ENCODE results near the gene CHSY1.

DNA sequence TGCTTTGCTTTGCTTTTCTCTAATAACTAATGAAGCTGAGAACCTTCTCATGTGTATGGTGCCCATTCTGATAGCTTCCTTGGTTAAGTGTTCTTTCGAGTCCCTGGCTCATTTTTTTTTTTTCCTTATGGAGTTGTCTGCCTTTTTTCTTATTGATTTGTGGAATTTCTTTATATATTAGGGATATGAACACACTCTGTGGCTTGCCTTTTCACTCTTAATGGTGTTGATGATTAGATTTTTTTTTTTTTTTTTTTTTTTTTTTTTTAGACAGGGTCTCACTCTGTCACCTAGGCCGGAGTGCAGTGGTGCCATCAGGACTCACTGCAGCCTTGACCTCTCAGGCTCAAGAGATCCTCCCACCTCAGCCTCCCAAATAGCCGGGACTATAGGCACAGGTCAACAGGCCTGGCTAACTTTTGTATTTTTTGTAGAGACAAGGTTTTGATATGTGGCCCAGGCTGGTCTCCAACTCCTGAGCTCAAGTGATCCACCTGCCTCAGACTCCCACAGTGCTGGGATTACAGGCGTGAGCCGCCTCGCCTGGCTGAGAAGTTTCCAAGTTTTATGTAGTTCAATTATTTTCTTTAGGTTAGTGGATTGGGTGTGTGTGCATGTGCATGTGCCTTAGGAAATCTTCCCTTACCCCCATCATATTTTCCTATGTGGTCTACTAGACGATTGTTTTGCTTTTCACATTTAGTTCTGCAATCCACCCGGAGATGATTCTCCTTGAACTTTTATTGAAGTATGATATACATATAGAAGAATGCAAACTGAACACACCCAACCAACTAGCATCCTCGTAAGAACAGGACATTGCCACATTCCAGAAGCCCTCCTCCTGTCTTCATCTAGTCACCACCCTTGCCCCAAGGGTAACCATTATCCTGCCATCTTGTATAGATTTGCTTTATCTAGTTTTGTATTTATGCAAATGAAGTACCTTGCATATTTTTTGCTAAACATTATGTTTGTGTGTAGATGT, 44.9 kb upstream of the CHSY1 start:
- no peak for TF ChIP-seq CTCF (conservative IDR thresholded peaks at IDR 0.05; ENCODE audit: low read depth, low read length)
- TF ChIP-seq CEBPB (IDR thresholded peaks at IDR 0.05; ENCODE audit: low read depth, low read length) = 0 out of 2 replicates have a peak, but pooled peaks have one; percentile 5
- TF ChIP-seq POLR2A (IDR thresholded peaks at IDR 0.05; ENCODE audit: low read depth, low read length) = no peak
- TF ChIP-seq RAD21 (IDR thresholded peaks at IDR 0.05; ENCODE audit: low read length) = no peak
- TF ChIP-seq MAZ (IDR thresholded peaks at IDR 0.05; ENCODE audit: borderline replicate concordance, low read depth, low read length) = no peak
- TF ChIP-seq, protein P1, sequence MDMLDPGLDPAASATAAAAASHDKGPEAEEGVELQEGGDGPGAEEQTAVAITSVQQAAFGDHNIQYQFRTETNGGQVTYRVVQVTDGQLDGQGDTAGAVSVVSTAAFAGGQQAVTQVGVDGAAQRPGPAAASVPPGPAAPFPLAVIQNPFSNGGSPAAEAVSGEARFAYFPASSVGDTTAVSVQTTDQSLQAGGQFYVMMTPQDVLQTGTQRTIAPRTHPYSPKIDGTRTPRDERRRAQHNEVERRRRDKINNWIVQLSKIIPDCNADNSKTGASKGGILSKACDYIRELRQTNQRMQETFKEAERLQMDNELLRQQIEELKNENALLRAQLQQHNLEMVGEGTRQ (IDR thresholded peaks at IDR 0.05; ENCODE audit: low read depth, low read length) = no peak
- no peak for TF ChIP-seq FOS (IDR thresholded peaks at IDR 0.05; ENCODE audit: low read depth, low read length)
- TF ChIP-seq, protein P2, sequence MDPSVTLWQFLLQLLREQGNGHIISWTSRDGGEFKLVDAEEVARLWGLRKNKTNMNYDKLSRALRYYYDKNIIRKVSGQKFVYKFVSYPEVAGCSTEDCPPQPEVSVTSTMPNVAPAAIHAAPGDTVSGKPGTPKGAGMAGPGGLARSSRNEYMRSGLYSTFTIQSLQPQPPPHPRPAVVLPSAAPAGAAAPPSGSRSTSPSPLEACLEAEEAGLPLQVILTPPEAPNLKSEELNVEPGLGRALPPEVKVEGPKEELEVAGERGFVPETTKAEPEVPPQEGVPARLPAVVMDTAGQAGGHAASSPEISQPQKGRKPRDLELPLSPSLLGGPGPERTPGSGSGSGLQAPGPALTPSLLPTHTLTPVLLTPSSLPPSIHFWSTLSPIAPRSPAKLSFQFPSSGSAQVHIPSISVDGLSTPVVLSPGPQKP (IDR thresholded peaks at IDR 0.05; ENCODE audit: borderline replicate concordance, low read depth, low read length) = no peak
